HepG2 (cell line): ENCODE measurements around the gene RNF208. TPM values are rescaled to one million over a fixed set of nuclear protein-coding genes. Genes with fewer than 3 reads are reported as not detected.

Experiments
- CBX2 ChIP-seq, 2 experiments: fragments of 200-600 bp in 1 of 2; sonication (generic); formaldehyde crosslinking in 1 of 2; IDR thresholded peaks; 2 replicates each; pipeline versions ENCODE4 v1.7.0 to v1.8.1; 2018 to 2022; ENCODE audit warnings: low read depth in 2 of 2, low read length in 1 of 2, mild to moderate bottlenecking in 1 of 2, missing genetic modification reagents in 1 of 2
- FOSL2 ChIP-seq: sonication (generic); formaldehyde crosslinking; IDR thresholded peaks from 2 replicates; pipeline ENCODE4 v1.4.0; 2020; ENCODE audit warnings: missing genetic modification reagents
- FOXA3 ChIP-seq: IDR thresholded peaks from 2 replicates; pipeline ENCODE4 v1.6.1; 2016; ENCODE audit warnings: missing genetic modification reagents, missing compliant biosample characterization
- FOXM1 ChIP-seq: sonication (generic); formaldehyde crosslinking; IDR thresholded peaks from 2 replicates; pipeline ENCODE4 v1.5.0; 2020; ENCODE audit warnings: missing genetic modification reagents
- IKZF5 ChIP-seq: IDR thresholded peaks from 2 replicates; pipeline ENCODE4 v1.6.1; 2018; ENCODE audit warnings: missing genetic modification reagents, mild to moderate bottlenecking, missing compliant biosample characterization
- IRF2 ChIP-seq: IDR thresholded peaks from 2 replicates; pipeline ENCODE4 v1.6.1; 2018; ENCODE audit warnings: missing genetic modification reagents, missing compliant biosample characterization
- KLF16 ChIP-seq, 2 experiments: sonication (generic) in 1 of 2; formaldehyde crosslinking in 1 of 2; IDR thresholded peaks; 2 replicates each; pipeline versions ENCODE4 v1.6.1 to v1.8.0; 2016 to 2023; ENCODE audit warnings: missing genetic modification reagents in 2 of 2, missing compliant biosample characterization in 1 of 2
- KMT2B ChIP-seq: IDR thresholded peaks from 2 replicates; pipeline ENCODE4 v1.6.1; 2016; ENCODE audit warnings: missing genetic modification reagents, missing compliant biosample characterization
- RELA ChIP-seq: sonication (generic); formaldehyde crosslinking; IDR thresholded peaks from 2 replicates; pipeline ENCODE4 v1.4.0; 2020; ENCODE audit warnings: missing genetic modification reagents
- TRAFD1 ChIP-seq: sonication (generic); formaldehyde crosslinking; IDR thresholded peaks from 2 replicates; pipeline ENCODE4 v1.5.1; 2020; ENCODE audit warnings: missing genetic modification reagents, mild to moderate bottlenecking, borderline replicate concordance
- XRCC5 ChIP-seq: fragments of 200-400 bp; formaldehyde crosslinking; optimal IDR thresholded peaks from 2 replicates; pipeline ENCODE3; 2017; ENCODE audit warnings: mild to moderate bottlenecking, low read length
- ZFP82 ChIP-seq: sonication (generic); formaldehyde crosslinking; IDR thresholded peaks from 2 replicates; pipeline ENCODE4 v1.5.1; 2020; ENCODE audit warnings: mild to moderate bottlenecking, missing genetic modification reagents, borderline replicate concordance
- ZNF138 ChIP-seq: sonication (generic); formaldehyde crosslinking; IDR thresholded peaks from 2 replicates; pipeline ENCODE4 v1.5.0; 2020; ENCODE audit warnings: mild to moderate bottlenecking, low read depth, missing genetic modification reagents
- ZNF556 ChIP-seq: sonication (generic); formaldehyde crosslinking; IDR thresholded peaks from 2 replicates; pipeline ENCODE4 v1.4.0; 2020; ENCODE audit warnings: mild to moderate bottlenecking, missing genetic modification reagents, borderline replicate concordance
- ZNF619 ChIP-seq: sonication (generic); formaldehyde crosslinking; IDR thresholded peaks from 2 replicates; pipeline ENCODE4 v1.4.0; 2020; ENCODE audit warnings: mild to moderate bottlenecking, missing genetic modification reagents
- ZSCAN22 ChIP-seq: sonication (generic); formaldehyde crosslinking; IDR thresholded peaks from 2 replicates; pipeline ENCODE4 v1.4.0; 2020; ENCODE audit warnings: mild to moderate bottlenecking, missing genetic modification reagents
- polyA plus RNA-seq, 8 experiments: library from polyadenylated mRNA; depleted of rRNA in 3 of 8; stranded (reverse) in 7 of 8; unstranded in 1 of 8; fragments of >200 nt; fragmentation: Illumina TruSeq in 4 of 8; extraction: Trizol in 4 of 8; gene quantifications; 2 replicates each; pipeline versions ENCODE4 v1.2.1 to v1.2.3, GENCODE V29; 2011 to 2016; ENCODE audit warnings: low read depth in 4 of 8, missing spikeins in 1 of 8, mixed read lengths in 1 of 8; ENCODE audit not compliant: insufficient read depth in 1 of 8
- total RNA-seq, 5 experiments: library from RNA; depleted of rRNA; stranded (reverse); fragments of >200 nt; fragmentation: Illumina TruSeq; extraction: Trizol; gene quantifications; 2 replicates each; pipeline ENCODE4 v1.2.3, GENCODE V29; 2016; ENCODE audit warnings: low read depth in 1 of 5
- TF ChIP-seq, protein P1 (sequence below): sonication (generic); formaldehyde crosslinking; IDR thresholded peaks from 2 replicates; pipeline ENCODE4 v1.8.0; 2022; ENCODE audit warnings: low read depth, missing genetic modification reagents
- TF ChIP-seq, protein P2 (sequence below): sonication (generic); formaldehyde crosslinking; conservative IDR thresholded peaks from 2 replicates; pipeline ENCODE4 v1.4.0; 2020; ENCODE audit warnings: mild to moderate bottlenecking, missing genetic modification reagents, moderate library complexity
- TF ChIP-seq, protein P3 (sequence below): IDR thresholded peaks from 2 replicates; pipeline ENCODE4 v1.6.1; 2016

RNF208 gene
- total and polyA plus RNA-seq, 2 of the 13 experiments (the other 11 are each of a cell fraction or from before 2014, with no cell fraction given), result 1.6 to 2.1 TPM

- TF ChIP-seq, protein P1, sequence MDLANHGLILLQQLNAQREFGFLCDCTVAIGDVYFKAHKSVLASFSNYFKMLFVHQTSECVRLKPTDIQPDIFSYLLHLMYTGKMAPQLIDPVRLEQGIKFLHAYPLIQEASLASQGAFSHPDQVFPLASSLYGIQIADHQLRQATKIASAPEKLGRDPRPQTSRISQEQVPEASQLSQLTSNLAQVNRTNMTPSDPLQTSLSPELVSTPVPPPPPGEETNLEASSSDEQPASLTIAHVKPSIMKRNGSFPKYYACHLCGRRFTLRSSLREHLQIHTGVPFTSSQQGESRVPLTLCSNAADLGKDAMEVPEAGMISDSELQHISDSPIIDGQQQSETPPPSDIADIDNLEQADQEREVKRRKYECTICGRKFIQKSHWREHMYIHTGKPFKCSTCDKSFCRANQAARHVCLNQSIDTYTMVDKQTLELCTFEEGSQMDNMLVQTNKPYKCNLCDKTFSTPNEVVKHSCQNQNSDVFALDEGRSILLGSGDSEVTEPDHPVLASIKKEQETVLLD (CRISPR knock-in tag), result peak; percentile 92; the same call in 1 of the 2 replicates
- TF ChIP-seq, protein P2, sequence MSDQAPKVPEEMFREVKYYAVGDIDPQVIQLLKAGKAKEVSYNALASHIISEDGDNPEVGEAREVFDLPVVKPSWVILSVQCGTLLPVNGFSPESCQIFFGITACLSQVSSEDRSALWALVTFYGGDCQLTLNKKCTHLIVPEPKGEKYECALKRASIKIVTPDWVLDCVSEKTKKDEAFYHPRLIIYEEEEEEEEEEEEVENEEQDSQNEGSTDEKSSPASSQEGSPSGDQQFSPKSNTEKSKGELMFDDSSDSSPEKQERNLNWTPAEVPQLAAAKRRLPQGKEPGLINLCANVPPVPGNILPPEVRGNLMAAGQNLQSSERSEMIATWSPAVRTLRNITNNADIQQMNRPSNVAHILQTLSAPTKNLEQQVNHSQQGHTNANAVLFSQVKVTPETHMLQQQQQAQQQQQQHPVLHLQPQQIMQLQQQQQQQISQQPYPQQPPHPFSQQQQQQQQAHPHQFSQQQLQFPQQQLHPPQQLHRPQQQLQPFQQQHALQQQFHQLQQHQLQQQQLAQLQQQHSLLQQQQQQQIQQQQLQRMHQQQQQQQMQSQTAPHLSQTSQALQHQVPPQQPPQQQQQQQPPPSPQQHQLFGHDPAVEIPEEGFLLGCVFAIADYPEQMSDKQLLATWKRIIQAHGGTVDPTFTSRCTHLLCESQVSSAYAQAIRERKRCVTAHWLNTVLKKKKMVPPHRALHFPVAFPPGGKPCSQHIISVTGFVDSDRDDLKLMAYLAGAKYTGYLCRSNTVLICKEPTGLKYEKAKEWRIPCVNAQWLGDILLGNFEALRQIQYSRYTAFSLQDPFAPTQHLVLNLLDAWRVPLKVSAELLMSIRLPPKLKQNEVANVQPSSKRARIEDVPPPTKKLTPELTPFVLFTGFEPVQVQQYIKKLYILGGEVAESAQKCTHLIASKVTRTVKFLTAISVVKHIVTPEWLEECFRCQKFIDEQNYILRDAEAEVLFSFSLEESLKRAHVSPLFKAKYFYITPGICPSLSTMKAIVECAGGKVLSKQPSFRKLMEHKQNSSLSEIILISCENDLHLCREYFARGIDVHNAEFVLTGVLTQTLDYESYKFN (CRISPR knock-in tag), result peak; percentile 12; the same call in 1 of the 2 replicates
- TF ChIP-seq IKZF5 (CRISPR knock-in tag) (peak; percentile 71), FOXM1 (no peak), ZSCAN22 (CRISPR knock-in tag) (peak; percentile 49; the same call in 1 of the 2 replicates), RELA (CRISPR knock-in tag) (peak; percentile 64; the same call in 1 of the 2 replicates), ZNF556 (no peak), FOXA3 (CRISPR knock-in tag) (peak; percentile 85), XRCC5 (peak; percentile 13), CBX2 (IDR thresholded peaks at IDR 0.05; ENCODE audit: low read depth, low read length) (no peak), CBX2 (CRISPR knock-in tag; IDR thresholded peaks at IDR 0.05; ENCODE audit: low read depth) (no peak), TRAFD1 (no peak; the same call in 1 of the 2 replicates), ZNF619 (peak; percentile 93), ZFP82 (CRISPR knock-in tag) (peak; percentile 82; the same call in 1 of the 2 replicates), KMT2B (peak; percentile 94), FOSL2 (peak; percentile 78), KLF16 (CRISPR knock-in tag; IDR thresholded peaks at IDR 0.05) (peak in 1 of 2 experiments; percentile 75; a peak in 2 of 4 replicates), IRF2 (CRISPR knock-in tag) (peak; percentile 92), ZNF138 (CRISPR knock-in tag) (peak; percentile 53; the same call in 1 of the 2 replicates)
- TF ChIP-seq, protein P3, sequence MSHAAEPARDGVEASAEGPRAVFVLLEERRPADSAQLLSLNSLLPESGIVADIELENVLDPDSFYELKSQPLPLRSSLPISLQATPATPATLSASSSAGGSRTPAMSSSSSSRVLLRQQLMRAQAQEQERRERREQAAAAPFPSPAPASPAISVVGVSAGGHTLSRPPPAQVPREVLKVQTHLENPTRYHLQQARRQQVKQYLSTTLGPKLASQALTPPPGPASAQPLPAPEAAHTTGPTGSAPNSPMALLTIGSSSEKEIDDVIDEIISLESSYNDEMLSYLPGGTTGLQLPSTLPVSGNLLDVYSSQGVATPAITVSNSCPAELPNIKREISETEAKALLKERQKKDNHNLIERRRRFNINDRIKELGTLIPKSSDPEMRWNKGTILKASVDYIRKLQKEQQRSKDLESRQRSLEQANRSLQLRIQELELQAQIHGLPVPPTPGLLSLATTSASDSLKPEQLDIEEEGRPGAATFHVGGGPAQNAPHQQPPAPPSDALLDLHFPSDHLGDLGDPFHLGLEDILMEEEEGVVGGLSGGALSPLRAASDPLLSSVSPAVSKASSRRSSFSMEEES (CRISPR knock-in tag), result peak; percentile 75
Measured at GRCh38 chr9:137188490-137189296, 33.3 kb downstream of the RNF208 start, which contains the start of the genes ANAPC2 and SSNA1 (continued).
